AG08396 (cell line): ENCODE results near the gene NEK10.
A peak's percentile ranks its signal among the peaks of the same experiment; 100 is the strongest.
"Not testable (repeated sequence)": the region's sequence is repeated elsewhere in the genome, so short reads cannot be mapped to it uniquely, and the experiment has no call there.

Experiments used
- DNase-seq: peaks from one replicate; pipeline ENCODE4 v3.0.0; 2012; ENCODE audit warnings: low spot score, mixed read lengths

NEK10 gene

GRCh38 chr3:27368831-27369607 is at the start of gene NEK10:
Gene NEK10 (minus strand): TSS chr3:27369383. CDS start chr3:27352882, 16,501 bp downstream.
- peak; percentile 91 for DNase-seq

GRCh38 chr3:27415202-27415601 is 46.0 kb upstream of the NEK10 start:
- DNase-seq, result no peak

GRCh38 chr3:27392950-27393679 is 23.9 kb upstream of the NEK10 start:
- no peak for DNase-seq

- DNase-seq, result not testable (repeated sequence)
Observed at GRCh38 chr3:27392414-27392813, 23.2 kb upstream of the NEK10 start.

- DNase-seq, result no peak
Observed at GRCh38 chr3:27391796-27392195, 22.6 kb upstream of the NEK10 start.

GRCh38 chr3:27387625-27388024 is 18.4 kb upstream of the NEK10 start:
- DNase-seq, result no peak

GRCh38 chr3:27385504-27385903 is 16.3 kb upstream of the NEK10 start:
- no peak for DNase-seq

- no peak for DNase-seq
Observed at GRCh38 chr3:27384191-27384590, 15.0 kb upstream of the NEK10 start.

- no peak for DNase-seq
Observed at GRCh38 chr3:27380433-27381357, 11.5 kb upstream of the NEK10 start.

- no peak for DNase-seq
Observed at GRCh38 chr3:27378331-27378730, 9.1 kb upstream of the NEK10 start.

GRCh38 chr3:27376109-27376772 is 7.1 kb upstream of the NEK10 start:
- DNase-seq, result no peak

- no peak for DNase-seq
Observed at GRCh38 chr3:27366062-27366591, 3.1 kb downstream of the NEK10 start.

- DNase-seq, result no peak
Observed at GRCh38 chr3:27360113-27361078, 8.8 kb downstream of the NEK10 start.

- no peak for DNase-seq
Observed at GRCh38 chr3:27358372-27358771, 10.8 kb downstream of the NEK10 start.

GRCh38 chr3:27357665-27358258 is 11.4 kb downstream of the NEK10 start:
- DNase-seq, result peak; percentile 40

- DNase-seq, result no peak
Observed at GRCh38 chr3:27356976-27357375, 12.2 kb downstream of the NEK10 start.

- no peak for DNase-seq
Observed at GRCh38 chr3:27354588-27355203, 14.5 kb downstream of the NEK10 start.

- no peak for DNase-seq
Observed at GRCh38 chr3:27354161-27354560, 15.0 kb downstream of the NEK10 start.

- DNase-seq, result no peak
Observed at GRCh38 chr3:27353221-27353620, 16.0 kb downstream of the NEK10 start.
